K562 (cell line): ENCODE results near the gene PKHD1.

Experiments used
- CEBPB ChIP-seq: fragments of 450-650 bp; IDR thresholded peaks from 2 replicates; pipeline ENCODE4 v1.6.1; 2016; ENCODE audit warnings: missing genetic modification characterization, missing compliant biosample characterization
- PTBP1 ChIP-seq: fragments of 200-400 bp; formaldehyde crosslinking; IDR thresholded peaks from 2 replicates; pipeline ENCODE4 v1.6.1; 2017; ENCODE audit warnings: low read depth, low read length

DNA sequence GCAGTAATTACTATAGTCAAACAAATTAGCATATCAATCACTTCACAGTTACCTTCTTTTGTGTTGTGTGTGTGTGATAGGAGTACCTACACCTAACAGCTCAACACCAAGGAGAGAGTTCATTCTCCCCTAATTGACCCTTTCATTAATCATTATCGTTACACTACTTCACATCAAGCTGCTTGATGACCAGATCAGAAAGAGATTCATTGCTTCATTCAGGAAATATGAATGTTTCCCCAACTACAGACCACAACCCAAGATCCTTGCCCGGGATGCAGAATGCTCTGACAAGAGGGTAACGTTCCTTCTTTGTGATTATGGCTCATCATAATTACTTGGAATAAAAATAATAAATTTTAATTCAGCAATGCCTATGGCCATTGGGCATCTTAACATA is 132.7 kb downstream of the PKHD1 start:
- TF ChIP-seq PTBP1, result no peak
- no peak for TF ChIP-seq CEBPB (tag)
